ENCODE results near the gene SQOR. TPM values are rescaled to one million over a fixed set of nuclear protein-coding genes. Genes with fewer than 3 reads are reported as not detected.
"Not testable (repeated sequence)": the region's sequence is repeated elsewhere in the genome, so short reads cannot be mapped to it uniquely, and the experiment has no call there.

The SQOR gene
- total RNA-seq, 1 donor from 2014 or later, result 101 TPM

DNA sequence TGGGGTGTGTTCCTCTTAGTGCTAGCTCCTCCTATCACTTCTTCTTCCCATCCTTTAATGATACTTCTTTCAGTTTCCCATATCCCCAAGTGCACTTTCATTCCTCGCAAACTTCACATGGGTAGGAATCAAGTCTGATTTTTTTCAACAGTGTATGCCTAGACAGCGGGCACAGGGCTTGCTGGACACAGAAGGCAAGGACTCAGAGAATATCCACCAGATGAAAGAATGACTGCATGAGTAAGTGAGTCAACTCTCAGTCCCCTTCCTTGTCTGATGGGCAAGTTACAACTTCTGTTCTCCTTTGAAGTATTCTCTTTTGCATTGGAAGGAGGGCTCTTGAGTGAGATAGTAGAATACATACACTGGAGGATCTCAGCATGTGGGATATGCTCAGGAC is 3.1 kb upstream of the SQOR start:
- DNase-seq (ENCODE audit: low read depth, low spot score), result no peak

DNA sequence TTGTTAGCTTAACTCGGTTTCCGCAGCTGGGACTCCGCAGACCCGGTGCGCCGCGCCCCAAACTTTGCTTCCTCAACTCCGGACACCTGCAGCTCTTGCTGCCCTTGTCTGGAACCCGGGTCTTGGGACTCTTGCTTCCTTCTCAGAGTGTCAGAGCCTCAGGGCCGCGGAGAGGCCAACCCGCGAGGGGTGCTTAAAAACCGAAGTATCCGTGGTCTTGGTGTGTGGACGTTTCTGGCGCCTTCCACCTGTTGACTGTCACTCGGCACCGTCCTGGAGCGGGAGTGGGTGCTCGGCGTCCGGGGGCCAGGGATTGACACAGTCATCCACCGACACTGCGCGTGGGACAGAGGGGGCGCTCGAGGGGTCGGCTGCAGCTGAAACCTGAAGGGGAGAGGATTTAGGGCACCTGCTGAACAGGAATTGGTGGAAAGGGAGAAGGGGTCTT is 386 bp downstream of the SQOR start:
- no peak for DNase-seq (ENCODE audit: low read depth, low spot score)

DNA sequence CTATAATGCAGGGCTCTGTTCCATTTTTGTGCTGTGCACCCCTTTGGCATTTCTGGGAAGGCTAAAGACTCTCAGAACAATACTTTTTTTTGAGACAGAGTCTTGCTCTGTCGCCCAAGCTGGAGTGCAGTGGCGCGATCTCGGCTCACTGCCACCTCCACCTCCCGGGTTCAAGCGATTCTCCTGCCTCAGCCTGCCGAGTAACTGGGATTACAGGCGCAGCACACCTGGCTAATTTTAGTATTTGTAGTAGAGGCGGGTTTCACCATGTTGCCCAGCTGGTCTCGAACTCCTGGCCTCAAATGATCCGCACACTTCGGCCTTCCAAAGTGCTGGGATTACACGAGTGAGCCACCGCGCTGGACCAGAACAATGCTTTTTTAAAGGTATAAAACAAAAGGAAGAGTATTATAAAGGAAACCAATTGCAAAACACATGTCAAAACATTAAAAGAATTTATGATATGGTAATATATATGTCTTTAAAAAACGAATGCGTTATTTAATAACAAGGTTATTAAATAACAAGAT is 999 bp downstream of the SQOR start:
- DNase-seq (ENCODE audit: low read depth, low spot score), result no peak

DNA sequence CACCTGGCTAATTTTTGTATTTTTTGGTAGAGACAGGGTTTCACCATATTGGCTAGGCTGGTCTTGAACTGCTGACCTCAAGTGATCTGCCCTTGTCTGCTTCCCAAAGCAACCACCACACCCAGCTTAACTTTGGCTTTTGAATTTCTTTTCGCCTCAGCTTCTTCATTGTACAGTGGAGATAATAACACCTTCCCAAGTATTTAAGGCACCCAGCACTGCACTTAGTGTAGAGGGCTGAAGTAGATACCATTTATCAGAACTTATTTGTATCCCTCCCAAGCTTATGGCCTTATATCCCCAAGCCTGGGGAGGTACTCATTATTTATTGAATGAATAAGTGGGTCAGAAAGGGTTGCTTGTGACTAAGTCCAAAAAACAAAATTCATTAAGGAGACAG is 2.3 kb downstream of the SQOR start:
- DNase-seq (ENCODE audit: low read depth, low spot score), result no peak

DNA sequence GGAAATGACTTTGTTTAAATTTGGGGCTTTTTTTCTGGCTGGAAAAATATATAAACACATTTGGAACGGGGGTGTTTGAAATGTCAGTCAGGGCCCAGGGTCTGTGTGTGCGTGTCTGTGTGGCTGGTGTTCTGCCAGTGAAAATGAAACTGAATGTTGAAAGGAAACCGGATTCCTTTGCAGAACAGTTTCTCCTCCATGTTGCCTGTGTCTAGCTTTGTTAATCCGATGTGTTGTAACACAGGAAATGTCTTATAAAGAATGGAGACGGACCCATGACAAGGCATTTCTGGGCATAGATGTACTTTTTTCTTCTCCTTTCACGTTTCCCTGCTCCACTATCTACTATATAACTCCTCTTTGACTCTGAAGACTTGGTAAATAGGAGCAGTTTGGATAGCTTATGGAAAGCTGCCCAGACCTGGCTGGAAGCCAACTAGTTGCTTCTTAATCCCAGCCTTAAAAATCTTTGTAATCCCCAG is 2.8 kb downstream of the SQOR start:
- peak; percentile 71 for DNase-seq (ENCODE audit: low read depth, low spot score)

DNA sequence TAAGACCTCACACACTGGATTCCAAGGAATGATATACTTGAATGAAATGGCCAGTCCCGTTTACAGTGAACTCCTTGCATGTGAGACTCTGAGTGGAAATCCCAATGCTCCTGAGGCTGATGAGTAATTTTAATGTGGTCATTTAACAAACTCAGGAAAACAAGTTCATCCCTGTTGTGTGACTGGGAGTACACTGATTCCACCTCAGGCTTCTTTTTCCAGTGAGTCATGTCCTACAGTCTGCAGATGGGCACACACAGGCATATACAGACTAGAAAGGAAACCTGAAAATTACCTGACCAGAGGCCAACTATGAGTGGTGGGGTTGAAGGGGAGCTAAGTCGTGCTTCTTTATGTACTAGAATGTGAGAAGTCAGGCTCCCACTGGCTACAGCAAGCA is 5.8 kb downstream of the SQOR start:
- DNase-seq (ENCODE audit: low read depth, low spot score), result peak; percentile 79

DNA sequence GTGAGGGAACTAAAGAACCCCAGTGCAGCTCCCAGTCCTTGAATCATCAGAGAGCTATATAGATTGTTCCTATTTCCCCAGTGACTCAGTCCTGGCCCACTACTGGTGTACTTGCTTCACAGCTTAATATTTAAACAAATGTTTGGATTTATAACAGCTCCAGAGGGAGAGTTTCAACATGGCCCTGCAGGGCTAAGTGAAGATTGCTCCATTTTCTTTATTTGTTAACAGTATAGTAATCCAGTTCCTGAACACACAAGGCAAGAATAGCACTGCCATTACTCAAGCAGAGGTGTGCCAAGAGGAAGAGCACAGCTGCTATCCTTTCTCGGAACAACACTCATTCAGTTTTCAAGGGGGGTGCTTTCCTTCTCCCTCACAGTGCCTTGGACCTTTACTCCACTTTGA is 6.5 kb downstream of the SQOR start:
- no peak for DNase-seq (ENCODE audit: low read depth, low spot score)

DNA sequence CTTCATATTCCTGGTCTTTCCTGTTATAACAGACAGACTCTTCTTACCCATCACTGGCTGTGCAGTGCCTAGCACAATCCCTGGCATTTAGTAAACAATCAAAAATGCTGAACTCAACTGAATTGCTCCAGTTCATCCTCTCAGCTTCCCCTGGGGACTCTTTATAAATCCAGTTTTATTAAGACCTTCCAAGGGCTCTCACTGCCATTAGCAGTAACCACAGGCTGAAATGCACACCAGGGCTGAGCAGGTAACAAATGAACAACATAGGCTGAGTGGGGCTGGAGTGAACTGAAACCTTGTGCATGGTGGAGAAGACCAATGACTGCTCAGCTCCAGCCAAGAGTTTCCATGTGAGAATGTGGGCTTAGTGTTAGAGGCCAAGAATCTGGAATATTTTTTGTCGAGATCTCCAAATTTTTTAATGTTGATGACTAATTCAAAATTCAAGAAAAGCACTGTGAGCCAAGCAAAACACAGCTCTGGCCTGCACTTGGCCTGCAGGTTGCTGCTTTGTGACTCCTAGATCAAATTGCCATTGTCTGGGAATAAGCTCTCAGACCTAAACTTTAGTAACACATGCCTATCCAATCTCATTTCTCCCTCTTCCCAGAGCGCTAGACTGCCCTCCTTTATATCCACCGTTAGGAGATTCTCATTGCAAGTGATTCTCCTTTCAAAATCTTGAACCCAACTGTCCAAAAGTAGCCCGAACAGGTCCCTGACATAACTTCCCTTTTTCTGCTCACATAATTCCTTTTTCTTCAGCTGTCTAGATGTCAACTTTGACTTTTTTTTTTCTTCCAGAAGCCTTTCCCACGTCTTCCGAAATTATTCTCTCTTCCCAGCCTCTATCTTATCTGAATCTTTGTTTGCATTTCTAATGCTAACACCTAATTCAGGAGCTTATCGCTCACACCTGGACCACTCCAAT is 7.4 kb downstream of the SQOR start:
- DNase-seq (ENCODE audit: low read depth, low spot score), result no peak

DNA sequence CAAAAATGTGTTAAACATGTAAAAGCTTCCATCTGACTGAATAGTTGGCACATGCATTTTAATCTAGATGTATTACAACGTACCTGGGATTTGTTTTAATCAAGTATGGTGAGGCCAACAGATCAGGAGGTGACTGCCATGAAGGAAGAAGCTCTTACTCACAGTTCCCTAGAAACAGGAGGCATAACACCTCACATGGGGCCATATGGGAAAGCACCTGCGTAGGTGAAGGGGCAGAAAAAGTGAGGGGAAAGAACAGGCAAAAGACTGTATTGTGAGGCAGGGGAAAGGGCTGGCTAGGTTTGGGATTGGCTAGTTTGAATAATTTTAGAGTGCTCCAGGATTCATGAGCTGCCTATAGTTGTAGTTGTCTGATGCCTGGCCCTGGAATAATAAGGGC is 9.6 kb downstream of the SQOR start:
- no peak for DNase-seq (ENCODE audit: low read depth, low spot score)

DNA sequence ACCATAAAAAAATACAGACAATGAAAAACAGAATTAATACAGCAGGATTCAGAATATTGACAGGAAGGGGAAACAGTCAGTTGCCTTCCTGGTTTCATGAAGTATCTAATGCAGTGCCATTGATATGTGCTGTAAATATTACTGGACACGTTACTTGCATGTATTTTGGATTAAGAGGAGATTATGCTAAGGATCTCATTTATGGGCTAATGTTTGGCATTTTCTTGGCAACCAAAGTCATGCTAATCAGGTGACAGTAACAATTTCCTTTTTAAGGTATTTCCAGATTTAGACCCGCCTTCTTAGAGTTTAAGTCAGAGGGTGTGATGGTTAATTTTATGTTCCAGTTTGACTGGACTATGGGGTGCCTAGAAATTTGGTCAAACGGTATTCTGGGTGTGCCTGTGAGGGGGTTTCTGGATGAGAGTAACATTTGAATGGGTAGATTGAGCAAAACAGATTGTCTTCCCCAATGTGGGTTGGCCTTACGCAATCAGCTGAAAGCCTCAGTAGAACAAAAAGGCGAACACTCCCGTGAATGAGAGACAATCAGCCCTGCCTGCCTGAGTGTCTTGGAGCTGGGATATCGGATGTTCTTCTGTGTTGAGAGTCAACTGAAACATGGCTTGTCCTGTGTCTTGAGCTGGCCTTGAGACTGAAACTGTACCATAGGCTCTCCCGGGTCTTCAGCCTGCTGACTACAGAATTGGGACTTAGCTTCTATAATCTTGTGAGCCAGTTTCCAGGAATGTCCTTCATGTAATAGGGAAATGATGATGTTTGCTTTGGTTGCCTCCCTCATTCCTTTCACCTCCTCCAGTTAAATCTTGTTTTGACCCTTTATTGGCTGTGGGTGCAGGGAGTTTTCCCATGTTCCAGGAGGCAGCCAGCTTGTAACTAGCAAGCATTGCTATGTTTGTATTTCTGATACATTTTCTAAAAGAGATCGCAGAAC is 10.5 kb downstream of the SQOR start:
- no peak for DNase-seq (ENCODE audit: low read depth, low spot score)

DNA sequence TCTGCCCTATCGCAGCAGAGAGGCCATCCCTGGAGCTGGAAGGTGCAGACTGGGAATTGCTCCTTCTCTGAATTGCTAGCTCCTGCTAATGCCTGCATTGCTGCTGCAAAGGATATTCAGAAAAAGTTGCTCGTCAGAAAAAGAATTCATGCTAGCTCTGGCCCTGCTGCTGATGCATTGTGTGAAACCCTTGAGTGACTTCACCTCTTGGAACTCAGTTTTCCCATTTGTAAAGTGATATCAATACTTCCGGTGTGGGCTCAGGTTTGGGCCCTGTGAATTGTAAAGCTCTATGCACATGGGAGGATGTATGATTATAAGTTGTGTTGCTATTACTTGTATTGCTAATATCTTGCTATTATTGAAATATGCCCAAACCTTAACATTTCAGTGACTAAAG is 11.4 kb downstream of the SQOR start:
- no peak for DNase-seq (ENCODE audit: low read depth, low spot score)

DNA sequence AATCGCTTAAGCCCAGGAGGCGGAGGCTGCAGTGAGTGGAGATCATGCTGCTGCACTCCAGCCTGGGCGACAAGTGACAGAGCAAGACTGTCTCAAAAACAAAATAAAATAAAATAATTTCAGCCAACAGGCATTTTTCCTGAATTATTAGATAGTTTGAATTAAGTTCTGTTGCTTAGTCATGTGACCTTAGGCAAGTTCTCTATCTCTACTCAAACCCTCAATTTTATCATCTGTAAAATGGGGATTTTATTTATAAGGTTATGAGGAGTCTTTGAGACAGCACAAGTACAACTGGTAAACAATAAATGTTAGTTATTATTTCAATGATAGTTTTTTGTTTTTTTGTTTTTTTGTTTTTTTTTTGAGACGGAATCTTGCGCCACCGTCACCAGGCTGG is 13.0 kb downstream of the SQOR start:
- DNase-seq (ENCODE audit: low read depth, low spot score), result no peak

DNA sequence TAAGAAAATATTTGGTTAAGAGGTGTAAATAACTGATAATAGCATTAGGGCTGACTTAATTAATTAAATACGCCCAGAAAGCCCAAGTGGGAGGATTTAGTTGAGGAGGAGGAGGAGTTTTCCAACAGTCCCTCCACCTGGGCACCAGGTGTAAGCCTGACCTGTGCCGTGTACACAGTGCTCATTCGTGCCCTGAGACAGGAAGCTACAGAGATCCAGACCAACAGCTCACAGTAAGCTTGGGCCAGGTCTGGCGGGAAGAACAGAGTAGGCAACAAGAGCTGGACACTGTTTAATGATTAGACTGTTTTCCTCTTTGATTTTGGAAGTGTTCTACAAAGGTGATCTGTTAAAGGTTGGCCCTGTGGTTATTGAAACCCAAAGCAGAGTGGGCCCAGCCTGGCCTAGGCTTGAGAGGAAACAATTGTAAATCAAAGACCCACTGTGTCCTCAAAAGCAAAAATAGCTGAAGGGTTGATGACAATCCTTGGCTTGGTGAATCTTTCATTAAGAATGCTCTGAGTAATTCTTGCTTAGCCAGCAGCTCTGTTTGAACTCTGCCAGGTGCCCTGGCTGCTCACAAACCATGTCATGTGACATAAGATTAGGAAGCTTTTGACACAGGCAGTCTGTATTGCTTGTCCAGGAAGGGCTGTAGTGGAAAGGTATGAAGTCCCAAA is 13.8 kb downstream of the SQOR start:
- no peak for DNase-seq (ENCODE audit: low read depth, low spot score)

DNA sequence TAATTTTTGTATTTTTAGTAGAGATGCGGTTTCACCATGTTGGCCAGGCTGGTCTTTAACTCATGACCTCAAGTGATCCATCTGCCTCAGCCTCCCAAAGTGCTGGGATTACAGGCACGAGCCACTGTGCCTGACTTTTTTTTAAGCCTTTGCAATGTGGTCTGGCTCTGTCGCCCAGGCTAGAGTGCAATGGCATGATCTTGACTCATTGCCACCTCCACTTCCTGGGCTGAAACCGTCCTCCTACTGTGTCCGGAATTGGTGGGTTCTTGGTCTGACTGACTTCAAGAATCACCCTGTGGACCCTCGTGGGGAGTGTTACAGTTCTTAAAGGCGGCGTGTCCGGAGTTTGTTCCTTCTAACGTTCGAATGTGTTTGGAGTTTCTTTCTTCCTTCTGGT is 15.2 kb downstream of the SQOR start:
- not testable (repeated sequence) for DNase-seq (ENCODE audit: low read depth, low spot score)

DNA sequence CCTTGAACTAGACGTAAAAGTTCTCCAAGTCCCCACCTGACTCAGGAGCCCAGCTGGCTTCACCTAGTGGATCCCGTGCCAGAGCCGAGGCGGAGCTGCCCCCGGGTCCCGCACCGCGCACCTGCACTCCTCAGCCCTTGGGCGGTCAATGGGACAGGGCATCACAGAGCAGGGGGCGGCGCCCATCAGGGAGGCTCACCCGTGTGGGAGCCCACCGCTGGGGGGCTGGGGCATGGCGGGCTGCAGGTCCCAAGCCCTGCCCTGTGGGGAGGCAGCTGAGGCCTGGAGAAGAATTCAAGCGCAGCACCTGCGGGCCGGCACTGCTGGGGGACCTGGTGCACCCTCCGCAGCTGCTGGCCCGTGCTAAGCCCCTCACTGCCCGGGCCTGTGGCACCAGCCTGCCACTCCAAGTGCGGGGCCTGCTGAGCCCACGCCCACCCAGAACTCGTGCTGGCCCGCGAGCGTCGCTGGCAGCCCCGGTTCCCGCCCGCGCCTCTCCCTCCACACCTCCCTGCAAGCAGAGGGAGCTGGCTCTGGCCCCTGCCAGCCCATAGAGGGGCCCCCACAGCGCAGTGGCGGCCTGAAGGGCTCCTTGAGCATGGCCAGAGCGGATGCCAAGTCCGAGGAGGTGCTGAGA is 16.2 kb downstream of the SQOR start:
- DNase-seq (ENCODE audit: low read depth, low spot score), result no peak

DNA sequence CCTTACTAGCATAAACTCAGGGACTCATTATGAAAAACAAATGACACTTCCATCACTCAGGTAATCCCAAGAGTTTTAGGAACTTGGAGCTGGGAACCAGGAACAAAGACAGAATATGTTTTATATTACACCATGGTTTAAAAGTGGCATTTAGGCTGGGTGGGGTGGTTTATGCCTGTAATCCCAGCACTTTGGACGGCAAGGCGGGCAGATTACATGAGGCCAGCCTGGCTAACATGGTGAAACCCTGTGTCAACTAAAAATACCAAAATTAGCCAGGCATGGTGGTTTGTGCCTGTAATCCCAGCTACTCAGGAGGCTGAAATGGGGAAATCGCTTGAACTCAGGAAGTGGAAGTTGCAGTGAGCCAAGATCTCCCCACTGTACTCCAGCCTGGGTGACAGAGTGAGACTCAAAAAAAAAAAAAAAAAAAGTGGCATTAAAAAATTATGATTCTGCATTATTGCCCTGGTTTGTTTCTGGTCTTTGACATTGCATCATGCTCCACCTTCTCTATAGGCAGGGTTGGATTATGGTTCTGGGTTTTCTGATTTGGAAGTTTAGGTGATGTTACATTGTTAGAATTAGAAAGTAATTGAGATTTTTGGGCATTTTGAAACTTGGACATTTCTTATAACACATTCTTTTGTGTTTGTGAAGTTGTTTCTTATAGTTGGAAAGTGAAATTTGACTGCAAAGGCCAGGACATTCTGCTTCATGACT is 19.0 kb downstream of the SQOR start:
- no peak for DNase-seq (ENCODE audit: low read depth, low spot score)

DNA sequence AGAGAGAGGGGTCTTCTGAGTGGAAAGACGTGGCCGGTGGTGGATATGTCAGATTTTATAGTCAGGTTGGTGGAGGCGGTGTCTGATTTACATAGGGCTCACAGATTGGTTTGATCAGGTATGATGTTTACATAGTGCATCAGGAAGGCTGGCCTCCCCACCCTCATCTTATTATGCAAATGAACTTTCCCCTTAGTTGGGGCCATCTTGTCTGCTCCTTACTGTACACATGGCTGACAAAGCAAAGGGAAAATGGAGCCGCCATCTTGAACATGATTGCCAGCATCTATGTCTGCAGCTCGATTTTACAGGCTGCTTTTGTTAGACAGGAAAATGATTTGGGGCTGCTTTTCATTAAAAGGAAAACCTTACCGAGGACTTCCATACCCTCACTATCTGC is 19.9 kb downstream of the SQOR start:
- no peak for DNase-seq (ENCODE audit: low read depth, low spot score)

DNA sequence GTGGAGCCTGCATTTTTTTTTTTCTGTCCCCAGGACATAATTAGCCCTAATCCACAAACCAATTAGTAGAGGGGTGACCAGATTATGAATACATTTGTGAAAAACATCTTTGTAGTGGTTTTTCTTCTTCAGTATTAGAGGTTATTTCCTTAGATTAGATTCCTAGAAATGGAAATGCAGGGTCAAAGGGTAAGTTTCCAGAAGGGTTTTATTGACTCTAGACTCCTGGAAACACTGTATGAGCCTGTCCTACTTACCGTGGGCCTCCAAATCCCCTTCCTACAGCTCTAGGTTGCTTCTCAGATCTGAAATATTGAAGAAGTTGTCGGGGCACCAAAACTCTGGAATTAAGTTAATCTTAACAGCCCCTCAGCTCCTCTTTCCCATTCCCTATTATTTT is 22.4 kb downstream of the SQOR start:
- no peak for DNase-seq (ENCODE audit: low read depth, low spot score)

DNA sequence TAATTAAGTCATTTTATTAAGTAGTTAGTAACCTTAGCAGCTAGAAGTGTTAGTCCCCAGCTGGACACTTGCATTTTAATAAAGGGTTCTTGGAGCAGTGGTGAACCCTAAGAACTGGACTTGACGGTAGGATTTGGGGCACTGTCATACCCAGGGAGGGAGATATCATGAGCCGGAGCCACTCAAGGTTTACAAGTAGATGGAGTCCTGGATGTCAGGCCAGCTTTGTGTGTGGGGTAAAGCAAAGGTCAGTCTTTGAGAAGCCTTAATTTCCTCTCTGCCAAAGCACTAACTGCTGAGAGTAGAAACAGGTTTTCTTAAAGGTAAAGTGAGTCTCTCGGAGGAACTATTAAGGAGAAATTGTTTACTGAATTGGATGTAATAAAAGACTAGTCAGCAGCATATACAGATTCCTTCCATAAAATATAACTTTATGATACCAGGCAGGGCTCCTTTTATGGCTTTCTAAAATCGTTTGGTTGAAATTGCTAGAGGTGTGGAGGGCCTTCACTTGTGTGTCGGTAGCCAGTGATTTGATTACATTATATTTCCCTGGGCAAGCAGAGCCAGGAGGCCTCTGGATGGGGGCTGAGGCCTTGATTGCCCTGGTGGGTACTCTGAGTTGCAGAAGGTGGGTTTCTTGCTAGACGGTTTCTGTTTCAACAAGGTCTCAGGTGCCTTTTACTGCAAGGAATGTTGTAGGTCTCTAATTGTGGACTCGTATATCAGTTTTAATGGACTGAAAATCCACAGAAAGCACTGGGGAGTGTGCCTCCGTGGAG is 23.1 kb downstream of the SQOR start:
- no peak for DNase-seq (ENCODE audit: low read depth, low spot score)
